ENCODE measurements around the gene NUTF2. TPM values are rescaled to one million over a fixed set of nuclear protein-coding genes. Genes with fewer than 3 reads are reported as not detected.

The NUTF2 gene
- total RNA-seq: 10 to 100 TPM; 55.5 to 82.5 (median 69.1) TPM

- Histone ChIP-seq H3K9me3 (no peaks in the 10 kb centered on the region), H3K36me3 (no peaks in the 10 kb centered on the region), H3K4me1 (peaks cover 0 to 50% (median 41%) of the 10 kb centered on the region in 4 donors), H3K27ac (peak within 1 kb of the TSS; percentile 71 to 96 (median 90)), H3K4me3 (peak within 1 kb of the TSS; percentile 87 to 94 (median 90)), H3K27me3 (no peaks in the 10 kb centered on the region)
- TF ChIP-seq POLR2A (IDR thresholded peaks at IDR 0.05): peak; percentile 37 to 70
- peak in 1 of 6 experiments; percentile 10 for TF ChIP-seq CTCF (IDR thresholded peaks at IDR 0.05)
- DNase-seq: peak; percentile 94 to 98 (median 97)
Observed at GRCh38 chr16:67846320-67847063, at the start of gene NUTF2. Gene NUTF2, plus strand, starts transcription at chr16:67846933. Its CDS starts 18,198 bp downstream, at chr16:67865131.

GRCh38 chr16:67800338-67800926 is 46.3 kb upstream of the NUTF2 start:
- no peak for DNase-seq
- no peak for TF ChIP-seq CTCF (IDR thresholded peaks at IDR 0.05)
- TF ChIP-seq POLR2A (IDR thresholded peaks at IDR 0.05): no peak
- no peaks in the 10 kb centered on the region for H3K27me3 ChIP-seq
- H3K4me1 ChIP-seq: peaks cover 0 to 19% (median 14%) of the 10 kb centered on the region in 4 donors
- no peak overlapping the region for H3K27ac ChIP-seq
- no peaks in the 10 kb centered on the region for H3K9me3 ChIP-seq
- peaks cover 0 to 24% (median 0%) of the 10 kb centered on the region in 3 donors for H3K36me3 ChIP-seq
- H3K4me3 ChIP-seq: no peak overlapping the region

- Histone ChIP-seq H3K4me3 (no peak overlapping the region), H3K27ac (no peak overlapping the region), H3K4me1 (peaks cover 0 to 24% (median 16%) of the 10 kb centered on the region in 4 donors), H3K36me3 (peaks cover 0 to 24% (median 0%) of the 10 kb centered on the region in 3 donors), H3K27me3 (no peaks in the 10 kb centered on the region), H3K9me3 (no peaks in the 10 kb centered on the region)
- no peak for DNase-seq
- no peak for TF ChIP-seq CTCF (IDR thresholded peaks at IDR 0.05)
- TF ChIP-seq POLR2A (IDR thresholded peaks at IDR 0.05): no peak
Observed at GRCh38 chr16:67801241-67801640, 45.5 kb upstream of the NUTF2 start.

- no peak overlapping the region for H3K4me3 ChIP-seq
- peak in 2 of 3 donors; percentile 75 to 79 for DNase-seq
- TF ChIP-seq CTCF (IDR thresholded peaks at IDR 0.05) (no peak), POLR2A (IDR thresholded peaks at IDR 0.05) (no peak)
- no peaks in the 10 kb centered on the region for H3K27me3 ChIP-seq
- no peaks in the 10 kb centered on the region for H3K9me3 ChIP-seq
- peaks cover 0 to 24% (median 0%) of the 10 kb centered on the region in 3 donors for H3K36me3 ChIP-seq
- H3K27ac ChIP-seq: peak overlapping the region in 1 of 4 donors; percentile 47
- H3K4me1 ChIP-seq: peaks cover 0 to 24% (median 16%) of the 10 kb centered on the region in 4 donors
Observed at GRCh38 chr16:67801883-67802282, 44.9 kb upstream of the NUTF2 start.

GRCh38 chr16:67803894-67804293 is 42.8 kb upstream of the NUTF2 start:
- Histone ChIP-seq H3K27me3 (no peaks in the 10 kb centered on the region), H3K4me3 (no peak overlapping the region), H3K4me1 (peaks cover 0 to 29% (median 22%) of the 10 kb centered on the region in 4 donors), H3K36me3 (peaks cover 0 to 24% (median 0%) of the 10 kb centered on the region in 3 donors), H3K27ac (no peak overlapping the region), H3K9me3 (no peaks in the 10 kb centered on the region)
- TF ChIP-seq CTCF (IDR thresholded peaks at IDR 0.05): no peak
- TF ChIP-seq POLR2A (IDR thresholded peaks at IDR 0.05): no peak
- peak in 2 of 3 donors; percentile 42 to 71 for DNase-seq

All from Peyer's patch (tissue), 4 donors.